C4-2B (cell line): Measurements from ENCODE around the gene PPIL6.

Source experiments
- H3K27ac ChIP-seq: fragments of 450-650 bp; 2 replicates; pipeline ENCODE4 v1.5.1; 2017
- ZFX ChIP-seq: fragments of 450-650 bp; IDR thresholded peaks from 2 replicates; pipeline ENCODE4 v1.6.1; 2017
- TF ChIP-seq, protein P1 (sequence below): fragments of 450-650 bp; conservative IDR thresholded peaks from 2 replicates; pipeline ENCODE4 v1.5.1; 2017; ENCODE audit warnings: mild to moderate bottlenecking

PPIL6 gene

DNA sequence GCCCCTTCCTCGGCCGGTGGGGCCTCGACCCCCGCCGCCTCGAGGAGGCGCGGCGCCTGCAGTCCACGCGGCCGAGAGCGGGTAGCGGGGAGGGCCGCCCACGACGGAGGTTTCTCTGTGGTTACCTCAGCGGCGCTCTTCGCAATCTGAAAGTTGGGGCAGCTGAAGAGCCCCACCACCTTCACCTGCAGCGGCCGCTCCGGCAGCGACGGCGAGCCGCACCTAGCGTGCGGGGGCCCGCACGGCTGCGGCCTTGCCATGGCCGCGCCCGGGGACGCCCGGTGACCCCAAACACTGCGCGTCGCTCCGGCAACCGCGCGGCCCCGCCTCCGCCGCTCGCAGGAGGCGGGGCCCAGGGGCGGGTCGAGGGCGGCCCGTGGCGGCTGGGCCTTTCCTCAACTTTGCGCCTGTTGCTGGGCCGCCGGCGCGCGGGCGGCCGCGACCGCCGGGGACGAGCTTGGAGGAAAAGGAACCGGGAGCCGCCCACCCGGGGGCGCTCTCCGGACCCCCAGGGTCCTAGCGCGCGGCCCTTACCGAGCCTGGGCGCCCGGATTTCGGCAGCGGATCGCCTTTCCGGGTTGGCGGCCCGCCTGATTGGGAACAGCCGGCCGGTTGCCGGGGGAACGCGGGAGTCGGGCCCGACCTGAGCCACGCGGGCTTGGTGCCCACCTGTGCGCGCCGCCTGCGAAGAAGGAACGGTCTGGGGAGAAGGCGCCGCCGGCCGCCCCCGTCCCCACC lies at the start of gene PPIL6, which contains the start of gene SMPD2:
Gene PPIL6, minus strand, starts transcription at position 298 of the 738 bp plus-strand sequence. Its CDS starts 38 bp downstream, at position 260.
Gene SMPD2, plus strand, starts transcription at position 394 of the 738 bp plus-strand sequence. CDS start 398 bp downstream, outside the sequence.
- peak within 1 kb of the TSS; percentile 83 for H3K27ac ChIP-seq
- TF ChIP-seq, protein P1, sequence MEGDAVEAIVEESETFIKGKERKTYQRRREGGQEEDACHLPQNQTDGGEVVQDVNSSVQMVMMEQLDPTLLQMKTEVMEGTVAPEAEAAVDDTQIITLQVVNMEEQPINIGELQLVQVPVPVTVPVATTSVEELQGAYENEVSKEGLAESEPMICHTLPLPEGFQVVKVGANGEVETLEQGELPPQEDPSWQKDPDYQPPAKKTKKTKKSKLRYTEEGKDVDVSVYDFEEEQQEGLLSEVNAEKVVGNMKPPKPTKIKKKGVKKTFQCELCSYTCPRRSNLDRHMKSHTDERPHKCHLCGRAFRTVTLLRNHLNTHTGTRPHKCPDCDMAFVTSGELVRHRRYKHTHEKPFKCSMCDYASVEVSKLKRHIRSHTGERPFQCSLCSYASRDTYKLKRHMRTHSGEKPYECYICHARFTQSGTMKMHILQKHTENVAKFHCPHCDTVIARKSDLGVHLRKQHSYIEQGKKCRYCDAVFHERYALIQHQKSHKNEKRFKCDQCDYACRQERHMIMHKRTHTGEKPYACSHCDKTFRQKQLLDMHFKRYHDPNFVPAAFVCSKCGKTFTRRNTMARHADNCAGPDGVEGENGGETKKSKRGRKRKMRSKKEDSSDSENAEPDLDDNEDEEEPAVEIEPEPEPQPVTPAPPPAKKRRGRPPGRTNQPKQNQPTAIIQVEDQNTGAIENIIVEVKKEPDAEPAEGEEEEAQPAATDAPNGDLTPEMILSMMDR, result no peak; the same call in 1 of the 2 replicates
- peak; percentile 84 for TF ChIP-seq ZFX

DNA sequence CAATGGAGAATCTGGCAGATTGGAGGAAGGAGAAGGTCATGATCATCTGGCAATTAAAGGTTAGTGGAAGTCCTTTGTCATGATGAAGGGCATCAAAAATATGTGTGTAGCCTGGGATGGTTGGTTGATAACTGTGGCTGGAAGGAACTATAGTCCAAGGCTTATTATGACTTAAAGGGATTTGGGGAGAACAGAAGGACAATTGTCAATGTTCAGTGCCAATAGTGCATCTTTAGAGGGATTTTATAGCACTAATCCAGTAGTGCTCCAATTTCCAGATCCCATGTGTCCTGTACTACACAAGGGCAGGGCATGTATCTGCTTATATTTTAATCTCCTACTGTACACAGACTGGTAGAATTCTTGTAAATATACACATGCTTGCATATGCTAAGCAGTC lies 47.6 kb upstream of the PPIL6 start:
- TF ChIP-seq, protein P1, result no peak
- TF ChIP-seq ZFX, result no peak
- H3K27ac ChIP-seq, result no peak overlapping the region

DNA sequence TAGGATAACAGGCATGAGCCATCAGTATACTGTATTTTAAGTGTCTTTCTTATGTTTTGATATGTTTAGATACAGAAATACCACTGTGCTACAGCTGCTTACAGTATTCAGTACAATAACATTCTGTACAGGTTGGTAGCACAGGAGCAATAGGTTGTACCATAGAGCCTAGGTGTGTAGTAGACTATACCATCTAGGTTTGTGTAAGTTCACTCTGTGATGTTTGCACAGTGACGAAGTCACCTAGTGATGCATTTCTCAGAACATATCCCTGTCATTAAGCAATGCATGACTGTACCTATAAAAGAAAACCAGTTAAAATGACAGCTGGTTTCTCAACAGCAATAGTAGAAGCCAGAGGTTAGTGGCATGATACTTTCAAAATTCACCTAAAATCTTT lies 45.6 kb upstream of the PPIL6 start:
- no peak for TF ChIP-seq ZFX
- TF ChIP-seq, protein P1, result no peak

DNA sequence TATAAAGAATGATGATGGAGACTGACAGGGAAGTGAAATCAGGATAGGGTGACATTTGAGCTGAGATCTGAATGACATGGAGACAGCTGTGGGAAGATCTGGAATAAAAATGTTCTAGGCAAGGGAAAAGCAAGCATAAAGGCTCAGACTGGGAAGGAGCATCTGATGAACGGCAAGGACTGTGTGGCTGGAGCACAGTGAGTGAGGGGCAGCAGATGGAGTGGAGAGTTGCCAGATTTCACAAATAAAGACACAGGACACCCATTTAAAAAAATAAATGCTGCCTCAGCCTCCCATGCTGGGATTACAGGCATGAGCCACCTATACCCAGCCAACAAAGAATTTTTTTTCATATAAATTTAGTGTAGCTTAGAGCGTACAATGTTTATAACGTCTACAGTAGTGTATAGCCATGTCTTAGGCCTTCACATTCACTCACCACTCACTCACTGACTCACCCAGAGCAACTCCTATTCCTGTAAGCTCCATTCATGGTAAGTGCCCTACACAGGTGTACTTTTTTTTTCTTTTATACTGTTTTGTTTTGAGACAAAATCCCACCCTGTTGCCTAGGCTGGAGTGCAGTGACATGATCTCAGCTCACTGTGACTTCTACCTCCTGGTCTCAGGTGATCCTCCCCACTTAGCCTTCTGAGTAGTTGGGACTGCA lies 45.0 kb upstream of the PPIL6 start:
- H3K27ac ChIP-seq, result no peak overlapping the region; the same call in 1 of the 2 replicates

More for the DNA sequence above, 45.6 kb upstream of the PPIL6 start:
- no peak overlapping the region; the same call in 1 of the 2 replicates for H3K27ac ChIP-seq

DNA sequence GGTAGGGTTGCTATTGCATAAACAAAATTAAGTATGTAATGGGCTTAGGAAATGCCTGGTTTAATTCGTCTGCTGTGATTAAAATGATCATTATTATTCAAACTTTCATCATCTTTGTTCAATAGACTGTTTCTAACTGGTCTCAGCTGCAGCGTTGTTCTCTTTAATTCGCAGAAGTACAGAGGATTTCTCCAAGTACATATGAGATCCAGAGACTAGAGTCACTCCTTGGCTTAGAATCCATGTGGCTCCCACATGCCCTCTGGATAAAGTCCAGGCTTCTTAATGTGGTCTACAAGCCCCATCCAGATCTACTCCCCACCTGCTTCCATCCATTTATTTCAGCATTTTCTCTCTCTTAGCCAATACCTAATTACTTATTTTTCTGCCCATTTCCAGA lies 43.7 kb upstream of the PPIL6 start:
- TF ChIP-seq, protein P1, result no peak
- no peak for TF ChIP-seq ZFX
- H3K27ac ChIP-seq, result no peak overlapping the region

More for the DNA sequence above, 45.0 kb upstream of the PPIL6 start:
- TF ChIP-seq, protein P1, result no peak
- TF ChIP-seq ZFX, result no peak

DNA sequence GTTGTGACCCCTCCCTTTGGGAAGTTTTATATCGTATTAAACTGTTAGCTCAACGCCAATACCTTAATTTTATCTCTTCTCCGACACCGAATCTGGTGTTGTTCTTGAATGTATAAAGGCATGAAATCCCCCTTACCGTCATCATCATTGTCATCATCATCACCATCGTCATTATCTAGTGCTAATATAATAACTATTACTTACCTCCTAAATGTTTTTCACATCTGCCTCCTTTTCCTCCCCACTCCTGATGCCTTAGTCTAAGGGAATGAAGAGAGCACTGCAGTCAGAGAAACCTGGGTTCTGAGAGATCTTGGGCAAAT lies 43.3 kb upstream of the PPIL6 start:
- TF ChIP-seq ZFX, result no peak
- TF ChIP-seq, protein P1, result no peak
- H3K27ac ChIP-seq, result no peak overlapping the region; the same call in 1 of the 2 replicates
